Stimulated activated effector memory CD8-positive, alpha-beta T cell treated with anti-CD3 and anti-CD28 coated beads, Interleukin-12 subunit alpha, Interleukin-12 subunit beta, amount 100 ng/mL, for 72 hours (primary cell): ENCODE data around the gene PTRH1.
"Not testable (repeated sequence)": the region's sequence is repeated elsewhere in the genome, so short reads cannot be mapped to it uniquely, and the experiment has no call there.

ENCODE experiments used
- ATAC-seq: fragments of 150-1000 bp; cut with Tn5 transposase; 2 replicates; pipeline ENCODE4 v1.10.0; 2021
- DNase-seq, 2 donors: peaks; one replicate each; pipeline ENCODE4 v3.0.0; 2021 to 2022; ENCODE audit warnings: low spot score in 2 of 2
- H3K27ac Mint-ChIP-seq: one replicate; pipeline ENCODE4 v1.8.0; 2022; ENCODE audit warnings: mild to moderate bottlenecking, mixed read lengths
- H3K36me3 Mint-ChIP-seq: one replicate; pipeline ENCODE4 v1.8.0; 2022; ENCODE audit warnings: mild to moderate bottlenecking, mixed read lengths
- H3K4me1 Mint-ChIP-seq: one replicate; pipeline ENCODE4 v1.8.0; 2022; ENCODE audit warnings: mixed read lengths
- H3K4me3 Mint-ChIP-seq: one replicate; pipeline ENCODE4 v1.8.0; 2022; ENCODE audit warnings: mild to moderate bottlenecking, mixed read lengths
- H3K9me3 Mint-ChIP-seq: one replicate; pipeline ENCODE4 v1.8.0; 2022; ENCODE audit warnings: mixed read lengths

The PTRH1 gene, protein sequence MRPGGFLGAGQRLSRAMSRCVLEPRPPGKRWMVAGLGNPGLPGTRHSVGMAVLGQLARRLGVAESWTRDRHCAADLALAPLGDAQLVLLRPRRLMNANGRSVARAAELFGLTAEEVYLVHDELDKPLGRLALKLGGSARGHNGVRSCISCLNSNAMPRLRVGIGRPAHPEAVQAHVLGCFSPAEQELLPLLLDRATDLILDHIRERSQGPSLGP

DNA sequence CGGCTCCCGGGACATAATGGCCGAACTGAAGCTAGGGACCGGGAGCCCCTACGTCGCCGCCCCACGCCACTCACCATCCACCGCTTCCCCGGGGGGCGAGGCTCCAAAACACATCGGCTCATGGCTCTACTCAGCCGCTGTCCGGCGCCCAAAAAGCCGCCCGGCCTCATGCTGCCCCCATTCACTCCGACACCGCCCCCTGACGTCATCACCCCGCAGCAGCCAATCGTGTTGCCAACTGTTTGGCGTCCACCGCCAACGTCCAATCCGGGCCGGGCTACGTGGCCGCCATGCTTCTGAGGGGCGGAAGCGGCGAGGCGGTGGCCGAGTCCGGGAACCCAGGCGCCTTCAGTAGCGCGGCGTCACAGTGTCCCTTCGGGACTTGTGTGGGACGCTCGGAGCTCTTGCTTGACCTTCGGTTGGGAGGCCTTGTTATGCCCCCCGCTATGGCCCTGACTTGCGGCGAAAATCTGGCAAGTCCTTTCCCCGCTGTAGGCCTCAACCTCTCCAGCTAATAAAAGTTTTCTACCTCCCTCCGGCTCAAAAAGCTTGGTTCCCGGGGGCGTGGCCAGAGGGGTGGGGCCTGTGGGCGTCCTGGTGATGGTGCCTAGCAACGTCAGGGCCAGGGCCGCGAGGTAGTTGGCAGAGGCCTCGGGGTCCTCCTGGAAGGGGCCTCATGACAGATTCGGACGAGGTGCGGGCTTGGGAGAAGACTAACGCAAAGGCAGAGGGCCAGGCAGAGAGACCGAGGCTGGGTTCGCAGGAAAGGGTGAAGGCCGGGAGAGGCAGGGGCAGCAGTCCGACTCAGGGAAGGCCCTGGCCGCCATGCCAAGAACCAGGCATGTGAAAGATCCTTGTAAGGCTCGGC is at the start of gene PTRH1, which contains the start of gene TTC16:
TSS of gene PTRH1 (minus strand) at position 194 of the 868 bp plus-strand sequence. CDS start at position 170, 24 bp downstream.
TSS of gene TTC16 (plus strand) at position 610 of the 868 bp plus-strand sequence. CDS start at position 677, 67 bp downstream.
- ATAC-seq (peak; percentile 94), DNase-seq (peak; percentile 92 to 98)
- Mint-ChIP-seq H3K9me3 (no peaks in the 10 kb centered on the region), H3K4me1 (peaks cover 46% of the 10 kb centered on the region), H3K36me3 (peaks cover 20% of the 10 kb centered on the region), H3K27ac (peak within 1 kb of the TSS; percentile 95), H3K4me3 (peak within 1 kb of the TSS; percentile 94)

DNA sequence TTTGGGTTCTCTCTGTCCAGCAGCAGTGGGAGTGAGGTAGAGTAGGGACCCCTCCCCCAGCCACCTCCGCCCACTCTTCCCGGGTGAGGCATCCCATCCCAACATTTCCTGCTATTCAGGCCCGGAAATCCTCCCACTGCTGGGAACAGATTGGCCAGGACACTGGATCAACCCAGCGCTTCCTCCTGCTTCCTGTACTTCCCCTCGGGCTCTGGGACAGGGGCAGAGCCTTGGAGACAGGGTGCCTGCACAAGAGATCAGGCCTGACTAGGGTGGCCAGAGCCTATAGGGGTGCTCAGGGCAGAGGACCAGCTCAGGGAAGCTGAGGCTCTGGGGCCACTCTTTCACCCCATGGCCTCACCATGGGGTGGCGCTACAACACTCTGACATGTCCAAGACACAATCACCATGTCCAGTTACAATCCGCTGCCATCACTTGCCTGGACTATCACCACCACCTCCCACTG is 48.5 kb upstream of the PTRH1 start:
- peak; percentile 74 for ATAC-seq
- no peak for DNase-seq
- Mint-ChIP-seq H3K27ac (peak overlapping the region; percentile 85), H3K36me3 (peaks cover 94% of the 10 kb centered on the region), H3K4me1 (peaks cover 69% of the 10 kb centered on the region), H3K4me3 (no peak overlapping the region), H3K9me3 (no peaks in the 10 kb centered on the region)

DNA sequence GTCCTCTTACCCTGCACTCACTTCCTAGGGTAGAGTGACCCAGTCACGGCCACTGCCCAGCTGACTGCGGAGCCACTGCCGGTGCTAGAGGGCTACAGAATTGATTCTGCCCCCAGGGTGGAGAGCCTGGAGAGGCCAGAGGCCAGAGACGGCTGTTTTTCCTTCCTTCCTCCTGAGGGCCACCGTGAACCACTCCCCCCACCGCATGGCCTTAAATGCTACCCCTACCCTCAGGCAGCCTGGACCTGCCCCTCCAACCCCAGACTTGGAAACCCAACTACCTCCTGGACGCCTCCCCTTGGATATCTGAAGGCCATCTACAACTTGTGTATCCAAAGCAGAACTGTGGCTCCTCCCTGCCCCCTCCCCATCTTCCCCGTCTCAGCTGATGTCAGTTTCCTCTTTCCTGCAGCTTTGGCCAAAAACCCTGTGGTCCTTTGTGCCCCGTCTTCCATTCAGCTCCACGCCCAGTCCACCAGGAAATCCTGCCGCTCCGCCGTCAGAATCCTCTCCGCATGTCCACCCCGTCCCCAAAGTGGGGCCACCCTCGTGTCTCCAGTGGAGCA is 46.7 kb upstream of the PTRH1 start:
- Mint-ChIP-seq H3K9me3 (no peaks in the 10 kb centered on the region), H3K36me3 (peaks cover 98% of the 10 kb centered on the region), H3K27ac (peak overlapping the region; percentile 85), H3K4me1 (peaks cover 59% of the 10 kb centered on the region), H3K4me3 (no peak overlapping the region)
- ATAC-seq (no peak), DNase-seq (no peak)

DNA sequence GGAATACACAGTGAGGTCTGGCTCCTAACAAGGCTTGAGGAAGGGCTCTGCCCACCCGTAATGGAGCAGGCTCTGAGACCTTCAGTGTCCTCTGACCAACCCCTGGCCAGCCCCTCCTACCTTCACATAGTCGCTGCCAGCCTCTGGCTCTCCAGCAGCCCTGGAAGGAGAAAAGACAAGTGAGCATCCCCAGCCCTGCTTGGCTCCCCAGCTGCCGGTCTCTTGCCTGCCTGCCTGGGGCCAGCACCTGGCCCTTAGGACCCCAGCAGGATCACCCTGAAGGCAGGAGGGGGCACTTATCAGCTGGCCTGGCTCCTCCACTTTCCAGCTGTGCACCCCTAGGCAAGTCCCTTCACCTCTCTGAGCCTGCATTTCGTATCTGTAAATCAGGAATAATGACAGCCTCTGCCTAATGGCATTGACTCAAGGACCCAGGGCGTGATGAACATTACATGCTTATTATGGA is 46.1 kb upstream of the PTRH1 start:
- DNase-seq (no peak), ATAC-seq (no peak)
- Mint-ChIP-seq H3K27ac (peak overlapping the region; percentile 85), H3K9me3 (no peaks in the 10 kb centered on the region), H3K36me3 (peaks cover 98% of the 10 kb centered on the region), H3K4me3 (no peak overlapping the region), H3K4me1 (peaks cover 52% of the 10 kb centered on the region)

DNA sequence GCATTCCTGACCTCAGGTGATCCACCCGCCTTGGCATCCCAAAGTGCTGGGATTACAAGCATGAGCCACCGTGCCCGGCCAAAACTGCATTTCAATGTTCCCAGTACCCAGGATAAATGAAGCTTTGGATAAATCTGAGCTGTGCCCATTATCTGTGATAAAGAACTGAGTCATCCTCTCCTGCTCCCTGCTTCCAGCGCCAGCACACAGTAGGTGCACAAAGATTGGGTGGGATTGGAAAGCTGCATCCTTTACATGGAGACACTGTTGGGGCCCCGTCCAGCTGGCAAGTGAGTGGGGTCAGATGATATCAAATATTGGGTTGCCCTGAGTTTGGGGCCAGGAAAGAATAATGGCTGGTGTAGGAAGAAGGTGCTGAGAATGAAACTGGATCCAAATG is 45.6 kb upstream of the PTRH1 start:
- ATAC-seq (no peak), DNase-seq (no peak)
- Mint-ChIP-seq H3K27ac (peak overlapping the region; percentile 85), H3K9me3 (no peaks in the 10 kb centered on the region), H3K36me3 (peaks cover 98% of the 10 kb centered on the region), H3K4me3 (no peak overlapping the region), H3K4me1 (peaks cover 47% of the 10 kb centered on the region)

DNA sequence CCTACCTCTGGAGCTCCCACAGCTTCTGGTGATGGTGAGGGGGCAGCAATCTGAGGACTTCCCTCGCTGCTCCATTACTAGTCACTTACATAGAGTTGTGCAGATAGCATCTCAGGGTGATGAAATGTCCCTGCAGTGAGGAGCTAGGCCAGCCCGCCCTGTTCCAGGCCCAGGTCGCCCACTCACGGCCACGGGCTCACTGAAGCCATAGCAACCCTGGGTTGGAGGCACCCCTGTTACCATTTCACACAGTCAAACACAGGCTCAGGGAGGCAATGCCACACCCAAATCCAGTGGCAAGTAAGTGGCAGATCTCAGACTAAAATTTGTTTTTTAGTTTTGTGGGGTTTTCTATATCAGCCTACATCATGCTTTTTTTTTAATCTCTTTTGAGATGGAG is 43.4 kb upstream of the PTRH1 start:
- peaks cover 25% of the 10 kb centered on the region for H3K4me1 Mint-ChIP-seq
- no peak for ATAC-seq
- peak overlapping the region; percentile 85 for H3K27ac Mint-ChIP-seq
- DNase-seq, result no peak
- H3K9me3 Mint-ChIP-seq, result no peaks in the 10 kb centered on the region
- peaks cover 85% of the 10 kb centered on the region for H3K36me3 Mint-ChIP-seq
- H3K4me3 Mint-ChIP-seq, result no peak overlapping the region

DNA sequence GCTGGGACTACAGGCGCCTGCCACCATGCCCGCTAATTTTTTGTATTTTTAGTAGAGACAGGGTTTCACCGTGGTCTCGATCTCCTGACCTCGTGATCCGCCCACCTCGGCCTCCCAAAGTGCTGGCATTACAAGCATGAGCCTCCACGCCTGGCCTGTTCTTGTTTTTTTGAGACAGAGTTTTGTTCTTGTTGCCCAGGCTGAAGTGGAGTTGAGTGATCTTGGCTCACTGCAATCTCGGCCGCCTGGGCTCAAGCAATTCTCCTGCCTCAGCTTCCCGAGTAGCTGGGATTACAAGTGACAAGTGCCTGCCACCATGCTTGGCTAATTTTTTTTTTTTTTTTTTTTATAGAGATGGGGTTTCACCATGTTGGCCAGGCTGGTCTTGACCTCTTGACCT is 41.3 kb upstream of the PTRH1 start:
- Mint-ChIP-seq H3K4me1 (peaks cover 15% of the 10 kb centered on the region), H3K36me3 (peaks cover 82% of the 10 kb centered on the region)
- not testable (repeated sequence) for ATAC-seq, DNase-seq, H3K9me3 Mint-ChIP-seq, H3K4me3 Mint-ChIP-seq, H3K27ac Mint-ChIP-seq

DNA sequence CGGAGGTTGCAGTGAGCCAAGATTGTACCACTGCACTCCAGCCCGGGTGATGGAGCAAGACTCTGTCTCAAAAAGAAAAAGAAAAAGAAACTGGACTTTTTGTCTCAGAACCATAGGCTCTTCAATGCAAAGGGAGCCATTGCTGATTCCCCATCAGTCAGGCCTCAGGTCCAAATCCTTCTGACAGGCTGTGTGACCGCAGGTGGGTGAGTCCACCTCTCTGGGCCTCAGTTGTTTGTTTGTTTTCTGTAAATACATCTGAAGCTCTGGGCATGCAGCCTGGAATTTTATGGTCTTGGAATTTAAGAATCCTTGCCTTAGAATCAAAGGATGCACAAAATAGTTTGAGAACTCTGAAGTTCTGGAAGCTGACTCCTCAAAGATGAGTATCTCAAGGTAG is 40.8 kb upstream of the PTRH1 start:
- Mint-ChIP-seq H3K36me3 (peaks cover 79% of the 10 kb centered on the region), H3K9me3 (no peaks in the 10 kb centered on the region), H3K4me3 (no peak overlapping the region), H3K27ac (no peak overlapping the region), H3K4me1 (peaks cover 20% of the 10 kb centered on the region)
- no peak for ATAC-seq
- no peak for DNase-seq

DNA sequence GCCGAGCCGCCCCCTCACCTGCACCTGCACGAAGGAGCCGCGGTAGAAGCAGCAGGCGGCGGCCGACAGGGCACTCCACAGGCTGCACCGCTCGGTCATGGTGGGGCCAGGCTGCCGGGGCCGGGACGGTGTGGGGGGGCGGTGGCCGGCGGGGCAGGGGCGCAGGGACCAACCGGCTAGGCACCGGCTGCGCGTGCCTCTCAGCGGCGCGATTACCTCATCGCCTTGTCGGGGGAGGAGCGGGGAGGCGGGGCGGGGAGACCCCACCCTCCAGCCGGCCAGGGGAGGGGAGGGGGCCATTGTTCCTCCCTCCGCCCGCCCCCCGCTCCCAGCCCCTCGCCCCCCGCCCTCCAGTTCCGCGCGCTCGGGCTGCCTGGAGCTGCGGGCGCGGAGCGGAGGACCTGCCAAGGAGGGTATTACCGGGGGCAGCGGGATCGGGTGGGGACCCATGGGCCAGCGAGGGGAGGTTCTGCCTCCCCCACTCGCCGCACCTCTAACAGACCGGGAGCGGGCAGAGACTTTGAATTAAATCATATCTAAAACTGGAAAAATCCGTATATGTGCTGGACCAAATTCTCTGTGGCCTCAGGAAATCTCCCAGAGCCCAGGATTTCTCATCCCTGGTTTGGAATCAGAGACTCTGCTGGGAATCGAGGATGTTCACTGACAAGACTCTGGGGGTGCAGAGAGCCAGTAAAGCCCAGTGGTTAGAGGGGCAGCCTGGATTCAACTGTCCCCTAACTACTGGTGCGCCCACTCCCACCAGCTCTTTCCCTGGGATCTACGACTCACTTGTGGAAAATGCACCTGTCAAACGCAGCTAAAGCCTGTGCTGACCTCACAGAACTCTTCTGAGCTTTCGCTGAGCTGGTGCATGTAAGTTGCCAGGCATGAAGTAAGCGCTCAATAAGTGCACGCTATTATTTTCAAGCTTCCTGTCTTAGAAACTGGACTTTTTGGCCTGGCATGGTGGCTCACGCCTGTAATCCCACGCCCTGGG is 39.9 kb upstream of the PTRH1 start:
- H3K27ac Mint-ChIP-seq, result no peak overlapping the region

DNA sequence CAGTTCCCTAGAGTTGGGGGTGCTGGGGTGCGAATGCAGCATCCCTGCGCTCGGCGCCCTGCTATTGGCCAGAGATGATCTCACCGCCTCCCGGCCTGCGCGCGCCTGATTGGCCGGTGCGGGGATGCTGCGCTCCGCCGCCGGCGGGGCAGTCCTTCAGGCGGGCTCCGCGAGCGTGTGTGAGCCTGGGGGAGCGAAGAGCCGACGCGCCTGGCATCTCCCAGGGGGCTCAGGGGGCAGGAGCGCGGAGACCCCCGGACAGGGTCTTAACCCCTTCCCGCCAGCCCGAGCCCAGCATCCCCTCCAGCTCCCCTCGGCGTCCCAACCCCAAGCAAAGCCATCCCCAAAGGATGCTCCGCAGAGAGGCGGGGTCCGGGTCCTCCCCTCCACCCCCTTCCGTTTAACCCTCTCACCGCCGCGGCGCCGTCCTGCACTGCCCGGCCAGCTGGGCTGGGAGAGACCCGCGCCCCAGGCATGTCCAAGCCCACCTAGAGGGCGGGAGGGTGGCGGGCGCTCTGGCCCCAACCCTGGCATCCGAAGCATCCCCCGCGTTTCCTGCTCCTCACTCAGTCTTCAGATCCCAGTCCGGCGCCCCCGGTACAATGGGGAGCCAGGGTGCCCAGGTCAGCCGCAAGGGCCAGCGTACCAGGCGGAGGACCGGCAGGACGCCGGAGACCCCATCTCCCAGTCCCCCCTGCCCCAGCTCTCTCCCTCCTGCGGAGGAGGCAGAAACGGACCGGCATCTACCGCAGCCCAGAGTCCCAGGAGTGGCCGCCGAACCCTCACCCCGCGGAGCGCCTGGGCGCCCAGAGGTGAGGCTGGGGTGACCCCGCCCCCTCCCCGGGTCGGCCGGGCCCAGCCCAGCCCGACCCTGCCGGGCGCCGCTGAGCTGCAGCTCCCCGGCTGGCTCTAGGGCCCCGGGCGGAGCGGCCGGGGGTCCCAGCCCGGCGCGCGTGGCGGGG is 38.9 kb upstream of the PTRH1 start:
- DNase-seq, result no peak
- H3K9me3 Mint-ChIP-seq, result no peaks in the 10 kb centered on the region
- peaks cover 78% of the 10 kb centered on the region for H3K36me3 Mint-ChIP-seq
- ATAC-seq, result no peak
- H3K27ac Mint-ChIP-seq, result no peak overlapping the region
- no peak overlapping the region for H3K4me3 Mint-ChIP-seq
- peaks cover 23% of the 10 kb centered on the region for H3K4me1 Mint-ChIP-seq

More for the DNA sequence above, 39.9 kb upstream of the PTRH1 start:
- Mint-ChIP-seq H3K4me3 (no peak overlapping the region), H3K4me1 (peaks cover 21% of the 10 kb centered on the region), H3K9me3 (no peaks in the 10 kb centered on the region), H3K36me3 (peaks cover 79% of the 10 kb centered on the region)
- no peak for ATAC-seq
- DNase-seq, result no peak

DNA sequence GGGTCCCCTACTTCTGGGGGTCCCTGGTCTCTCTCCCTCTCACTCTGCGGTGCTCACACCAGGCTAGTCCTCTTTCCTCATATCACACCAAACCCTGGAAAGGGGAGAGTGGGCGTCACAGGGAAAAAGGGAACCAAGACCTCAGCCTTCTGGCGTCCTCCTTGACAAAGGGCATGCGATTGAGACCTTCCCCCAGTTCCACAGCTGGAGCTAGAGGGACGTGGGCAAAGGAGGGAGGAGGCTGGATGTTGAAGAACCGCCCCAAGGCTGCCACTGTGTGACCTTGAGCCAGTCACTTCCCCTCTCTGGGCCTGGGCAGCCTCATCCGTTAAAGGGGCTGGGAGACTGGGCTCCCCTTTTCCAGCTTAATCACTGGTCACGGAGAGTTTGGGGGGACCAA is 38.2 kb upstream of the PTRH1 start:
- ATAC-seq, result no peak
- Mint-ChIP-seq H3K9me3 (no peaks in the 10 kb centered on the region), H3K4me1 (peaks cover 25% of the 10 kb centered on the region), H3K36me3 (peaks cover 78% of the 10 kb centered on the region), H3K4me3 (no peak overlapping the region), H3K27ac (no peak overlapping the region)
- no peak for DNase-seq

DNA sequence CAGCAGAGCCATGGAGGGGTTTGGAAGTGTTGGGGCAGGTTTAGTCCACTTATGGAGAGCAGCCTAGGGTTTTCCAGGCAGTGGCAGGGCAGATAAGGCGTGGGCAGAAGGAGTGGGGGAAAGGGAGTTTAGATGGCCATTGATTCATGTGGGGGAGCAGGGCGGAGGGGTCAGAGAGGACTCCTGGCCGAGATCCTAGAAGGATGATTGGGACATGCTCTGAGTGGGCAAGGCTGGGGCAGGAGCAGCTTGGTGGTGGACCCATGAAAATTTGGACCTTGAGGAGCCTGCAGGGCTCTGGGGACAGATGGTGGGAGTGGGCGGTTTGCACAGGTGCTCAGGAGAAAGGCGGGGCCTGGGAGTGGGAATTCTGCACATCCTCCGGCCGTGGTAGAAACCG is 37.7 kb upstream of the PTRH1 start:
- ATAC-seq, result no peak
- Mint-ChIP-seq H3K36me3 (peaks cover 78% of the 10 kb centered on the region), H3K9me3 (no peaks in the 10 kb centered on the region), H3K4me3 (no peak overlapping the region), H3K27ac (peak overlapping the region; percentile 88), H3K4me1 (peaks cover 25% of the 10 kb centered on the region)
- DNase-seq, result no peak

DNA sequence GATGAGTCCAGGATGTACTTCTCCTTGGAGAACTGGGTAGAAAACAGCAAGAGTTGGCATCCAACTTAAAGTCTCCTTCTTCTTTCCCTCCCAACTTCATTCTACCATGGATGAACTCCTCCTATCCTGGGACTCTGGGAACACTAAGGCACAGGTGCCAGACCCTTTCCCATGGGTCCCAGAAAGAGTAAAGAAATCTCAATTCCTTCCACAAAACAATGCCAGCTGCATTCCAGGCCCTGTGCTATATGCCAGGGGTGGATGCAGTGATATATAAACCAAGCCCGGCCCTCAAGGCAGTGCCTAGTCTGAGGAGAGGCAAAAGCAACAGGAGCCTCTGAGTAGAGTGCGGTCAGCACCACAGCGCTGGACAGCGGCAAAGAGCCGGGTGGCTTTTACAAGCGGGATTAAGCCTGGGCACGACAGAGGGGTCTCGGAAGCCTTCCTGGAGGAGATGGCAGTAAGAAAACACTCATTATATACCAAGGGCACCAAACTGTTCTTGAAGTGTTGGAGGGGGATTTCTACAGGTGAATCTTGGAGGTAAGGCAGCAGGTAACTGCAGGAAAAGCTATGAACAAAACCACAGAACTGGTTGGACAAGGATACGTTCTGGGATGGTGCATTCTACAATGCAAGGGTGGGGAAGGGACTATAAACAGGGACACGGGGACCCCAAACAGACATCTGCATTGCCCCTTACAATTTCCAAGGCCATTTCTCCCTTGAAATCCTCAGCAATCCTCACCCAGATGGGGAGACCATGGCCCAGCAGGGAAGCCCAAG is 36.0 kb upstream of the PTRH1 start:
- no peaks in the 10 kb centered on the region for H3K9me3 Mint-ChIP-seq
- H3K36me3 Mint-ChIP-seq, result peaks cover 78% of the 10 kb centered on the region
- H3K4me3 Mint-ChIP-seq, result no peak overlapping the region
- H3K27ac Mint-ChIP-seq, result peak overlapping the region; percentile 67
- H3K4me1 Mint-ChIP-seq, result peaks cover 38% of the 10 kb centered on the region
- no peak for ATAC-seq
- no peak for DNase-seq
